HepG2 (cell line): Measurements from ENCODE around the gene OST4. TPM values are rescaled to one million over a fixed set of nuclear protein-coding genes. Genes with fewer than 3 reads are reported as not detected.

Experiments
- CBFB ChIP-seq: sonication (generic); formaldehyde crosslinking; IDR thresholded peaks from 2 replicates; pipeline ENCODE4 v1.4.0; 2020; ENCODE audit warnings: missing genetic modification reagents
- CREB1 ChIP-seq, 2 experiments: fragments of 450-650 bp in 1 of 2; IDR thresholded peaks; 2 replicates each; pipeline ENCODE4 v1.6.1; 2016 to 2017; ENCODE audit warnings: control low read depth in 1 of 2, mild to moderate bottlenecking in 1 of 2, missing compliant biosample characterization in 1 of 2, missing genetic modification characterization in 1 of 2
- DPF2 ChIP-seq: sonication (generic); formaldehyde crosslinking; IDR thresholded peaks from 2 replicates; pipeline ENCODE4 v1.4.0; 2020; ENCODE audit warnings: mild to moderate bottlenecking, low read depth, missing genetic modification reagents, borderline replicate concordance
- GPN1 ChIP-seq: sonication (generic); formaldehyde crosslinking; IDR thresholded peaks from 2 replicates; pipeline ENCODE4 v1.5.1; 2020; ENCODE audit warnings: missing genetic modification reagents, borderline replicate concordance
- KLF12 ChIP-seq: sonication (generic); formaldehyde crosslinking; IDR thresholded peaks from 2 replicates; pipeline ENCODE4 v1.4.0; 2020; ENCODE audit warnings: missing genetic modification reagents, borderline replicate concordance
- KLF9 ChIP-seq: IDR thresholded peaks from 2 replicates; pipeline ENCODE4 v1.6.1; 2016; ENCODE audit warnings: low read depth
- MXI1 ChIP-seq: IDR thresholded peaks from 3 replicates; pipeline ENCODE4 v1.6.1; 2012; ENCODE audit warnings: low read depth, low read length, inconsistent platforms, borderline replicate concordance
- MZF1 ChIP-seq: sonication (generic); formaldehyde crosslinking; IDR thresholded peaks from 2 replicates; pipeline ENCODE4 v1.8.1; 2023; ENCODE audit warnings: mild to moderate bottlenecking, missing genetic modification reagents, borderline replicate concordance
- NAIF1 ChIP-seq: sonication (generic); formaldehyde crosslinking; IDR thresholded peaks from 2 replicates; pipeline ENCODE4 v1.5.0; 2020; ENCODE audit warnings: mild to moderate bottlenecking, missing genetic modification reagents, borderline replicate concordance
- NONO ChIP-seq, 2 experiments: fragments of 450-650 bp in 1 of 2; sonication (generic) in 1 of 2; formaldehyde crosslinking in 1 of 2; IDR thresholded peaks in 1 of 2; conservative IDR thresholded peaks in 1 of 2; 2 replicates each; pipeline versions ENCODE4 v1.6.1 to v1.8.0; 2017 to 2022; ENCODE audit warnings: mild to moderate bottlenecking in 1 of 2, missing genetic modification reagents in 1 of 2, moderate library complexity in 1 of 2
- SRSF9 ChIP-seq: fragments of 200-400 bp; formaldehyde crosslinking; IDR thresholded peaks from 2 replicates; pipeline ENCODE4 v1.6.1; 2018; ENCODE audit warnings: borderline replicate concordance, mild to moderate bottlenecking, low read depth, low read length; ENCODE audit not compliant: insufficient read depth, poor library complexity, severe bottlenecking
- SRY ChIP-seq: sonication (generic); formaldehyde crosslinking; IDR thresholded peaks from 2 replicates; pipeline ENCODE4 v1.8.0; 2022; ENCODE audit warnings: mild to moderate bottlenecking, missing genetic modification reagents
- ZFX ChIP-seq: sonication (generic); formaldehyde crosslinking; IDR thresholded peaks from 2 replicates; pipeline ENCODE4 v1.4.0; 2020; ENCODE audit warnings: mild to moderate bottlenecking, low read depth, missing genetic modification reagents, moderate library complexity
- ZMYM4 ChIP-seq: sonication (generic); formaldehyde crosslinking; IDR thresholded peaks from 2 replicates; pipeline ENCODE4 v1.8.1; 2023; ENCODE audit warnings: mild to moderate bottlenecking, missing genetic modification reagents
- ZNF10 ChIP-seq: sonication (generic); formaldehyde crosslinking; IDR thresholded peaks from 2 replicates; pipeline ENCODE4 v1.4.0; 2020; ENCODE audit warnings: mild to moderate bottlenecking, low read depth, missing genetic modification reagents, borderline replicate concordance
- ZNF792 ChIP-seq: IDR thresholded peaks from 2 replicates; pipeline ENCODE4 v1.6.1; 2016
- polyA plus RNA-seq, 8 experiments: library from polyadenylated mRNA; depleted of rRNA in 3 of 8; stranded (reverse) in 7 of 8; unstranded in 1 of 8; fragments of >200 nt; fragmentation: Illumina TruSeq in 4 of 8; extraction: Trizol in 4 of 8; gene quantifications; 2 replicates each; pipeline versions ENCODE4 v1.2.1 to v1.2.3, GENCODE V29; 2011 to 2016; ENCODE audit warnings: low read depth in 4 of 8, missing spikeins in 1 of 8, mixed read lengths in 1 of 8; ENCODE audit not compliant: insufficient read depth in 1 of 8
- total RNA-seq, 5 experiments: library from RNA; depleted of rRNA; stranded (reverse); fragments of >200 nt; fragmentation: Illumina TruSeq; extraction: Trizol; gene quantifications; 2 replicates each; pipeline ENCODE4 v1.2.3, GENCODE V29; 2016; ENCODE audit warnings: low read depth in 1 of 5
- TF ChIP-seq, protein P1 (sequence below): sonication (generic); formaldehyde crosslinking; IDR thresholded peaks from 2 replicates; pipeline ENCODE4 v1.4.0; 2020; ENCODE audit warnings: missing genetic modification reagents
- TF ChIP-seq, protein P2 (sequence below): IDR thresholded peaks from 2 replicates; pipeline ENCODE4 v1.6.1; 2016; ENCODE audit warnings: low read depth, borderline replicate concordance
- TF ChIP-seq, protein P3 (sequence below): sonication (generic); formaldehyde crosslinking; IDR thresholded peaks from 2 replicates; pipeline ENCODE4 v1.5.0; 2020; ENCODE audit warnings: mild to moderate bottlenecking, missing genetic modification reagents, borderline replicate concordance
- TF ChIP-seq, protein P4 (sequence below): IDR thresholded peaks from 2 replicates; pipeline ENCODE4 v1.6.1; 2016
- TF ChIP-seq, protein P5 (sequence below): sonication (generic); formaldehyde crosslinking; IDR thresholded peaks from 2 replicates; pipeline ENCODE4 v1.5.0; 2020; ENCODE audit warnings: missing genetic modification reagents

The OST4 gene
- total and polyA plus RNA-seq, 2 of the 13 experiments (the other 11 are each of a cell fraction or from before 2014, with no cell fraction given), result 498 to 584 TPM

DNA sequence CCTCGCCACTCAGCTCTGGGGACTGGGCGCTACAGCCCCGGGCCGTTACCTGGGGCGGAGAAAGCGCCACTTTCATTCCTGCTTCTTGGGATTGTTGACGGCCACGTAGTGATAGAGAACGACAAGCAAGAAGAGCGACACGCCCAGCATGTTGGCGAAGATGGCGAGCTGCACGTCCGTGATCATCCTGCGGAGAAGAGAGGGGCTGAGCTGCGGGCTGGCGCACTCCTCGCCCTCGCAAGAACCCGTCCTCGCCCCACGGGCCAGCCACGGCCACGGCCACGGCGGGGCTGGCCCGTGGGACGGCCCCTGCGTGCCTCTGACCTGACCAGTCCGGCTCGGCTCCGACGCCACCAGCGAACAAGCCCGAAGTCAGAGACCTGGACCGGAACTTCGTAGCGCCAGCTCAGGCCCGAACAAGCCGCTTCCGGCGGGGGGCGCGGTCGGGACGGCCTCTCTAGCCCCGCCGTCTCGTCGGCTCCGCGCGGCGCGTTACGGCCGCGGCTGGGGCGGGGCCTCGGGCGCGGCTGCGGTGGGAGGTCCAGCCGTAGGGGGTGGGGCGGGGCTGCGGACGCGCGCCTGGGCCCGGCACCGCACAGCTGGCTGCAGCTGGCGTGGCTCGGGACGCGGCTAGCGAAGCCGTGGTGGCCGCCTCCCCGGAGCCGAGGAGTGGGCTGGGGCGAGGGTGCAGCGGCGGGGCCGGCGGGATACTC lies at the start of gene OST4 (continued):
- TF ChIP-seq SRY (CRISPR knock-in tag) (peak; percentile 78; the same call in 1 of the 2 replicates), ZMYM4 (peak; percentile 51; the same call in 1 of the 2 replicates), KLF12 (CRISPR knock-in tag) (peak; percentile 93), NAIF1 (no peak), ZNF10 (CRISPR knock-in tag) (no peak), MXI1 (peak; percentile 84; the same call in 2 of the 3 replicates), NONO (IDR thresholded peaks at IDR 0.05) (no peak), NONO (CRISPR knock-in tag; conservative IDR thresholded peaks at IDR 0.05) (peak; percentile 80), CBFB (CRISPR knock-in tag) (peak; percentile 91), ZNF792 (peak; percentile 78), GPN1 (CRISPR knock-in tag) (0 out of 2 replicates have a peak, but pooled peaks have one; percentile 22), KLF9 (CRISPR knock-in tag) (peak; percentile 90; the same call in 1 of the 2 replicates), SRSF9 (no peak), DPF2 (CRISPR knock-in tag) (no peak), CREB1 (IDR thresholded peaks at IDR 0.05) (peak; percentile 78), CREB1 (CRISPR knock-in tag; IDR thresholded peaks at IDR 0.05) (no peak), ZFX (CRISPR knock-in tag) (peak; percentile 82), MZF1 (CRISPR knock-in tag) (no peak)
- TF ChIP-seq, protein P1, sequence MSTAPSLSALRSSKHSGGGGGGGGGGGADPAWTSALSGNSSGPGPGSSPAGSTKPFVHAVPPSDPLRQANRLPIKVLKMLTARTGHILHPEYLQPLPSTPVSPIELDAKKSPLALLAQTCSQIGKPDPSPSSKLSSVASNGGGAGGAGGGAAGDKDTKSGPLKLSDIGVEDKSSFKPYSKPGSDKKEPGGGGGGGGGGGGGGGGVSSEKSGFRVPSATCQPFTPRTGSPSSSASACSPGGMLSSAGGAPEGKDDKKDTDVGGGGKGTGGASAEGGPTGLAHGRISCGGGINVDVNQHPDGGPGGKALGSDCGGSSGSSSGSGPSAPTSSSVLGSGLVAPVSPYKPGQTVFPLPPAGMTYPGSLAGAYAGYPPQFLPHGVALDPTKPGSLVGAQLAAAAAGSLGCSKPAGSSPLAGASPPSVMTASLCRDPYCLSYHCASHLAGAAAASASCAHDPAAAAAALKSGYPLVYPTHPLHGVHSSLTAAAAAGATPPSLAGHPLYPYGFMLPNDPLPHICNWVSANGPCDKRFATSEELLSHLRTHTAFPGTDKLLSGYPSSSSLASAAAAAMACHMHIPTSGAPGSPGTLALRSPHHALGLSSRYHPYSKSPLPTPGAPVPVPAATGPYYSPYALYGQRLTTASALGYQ (CRISPR knock-in tag), result no peak
- TF ChIP-seq, protein P2, sequence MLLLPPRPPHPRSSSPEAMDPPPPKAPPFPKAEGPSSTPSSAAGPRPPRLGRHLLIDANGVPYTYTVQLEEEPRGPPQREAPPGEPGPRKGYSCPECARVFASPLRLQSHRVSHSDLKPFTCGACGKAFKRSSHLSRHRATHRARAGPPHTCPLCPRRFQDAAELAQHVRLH (CRISPR knock-in tag), result peak; percentile 15; the same call in 1 of the 2 replicates
- TF ChIP-seq, protein P3, sequence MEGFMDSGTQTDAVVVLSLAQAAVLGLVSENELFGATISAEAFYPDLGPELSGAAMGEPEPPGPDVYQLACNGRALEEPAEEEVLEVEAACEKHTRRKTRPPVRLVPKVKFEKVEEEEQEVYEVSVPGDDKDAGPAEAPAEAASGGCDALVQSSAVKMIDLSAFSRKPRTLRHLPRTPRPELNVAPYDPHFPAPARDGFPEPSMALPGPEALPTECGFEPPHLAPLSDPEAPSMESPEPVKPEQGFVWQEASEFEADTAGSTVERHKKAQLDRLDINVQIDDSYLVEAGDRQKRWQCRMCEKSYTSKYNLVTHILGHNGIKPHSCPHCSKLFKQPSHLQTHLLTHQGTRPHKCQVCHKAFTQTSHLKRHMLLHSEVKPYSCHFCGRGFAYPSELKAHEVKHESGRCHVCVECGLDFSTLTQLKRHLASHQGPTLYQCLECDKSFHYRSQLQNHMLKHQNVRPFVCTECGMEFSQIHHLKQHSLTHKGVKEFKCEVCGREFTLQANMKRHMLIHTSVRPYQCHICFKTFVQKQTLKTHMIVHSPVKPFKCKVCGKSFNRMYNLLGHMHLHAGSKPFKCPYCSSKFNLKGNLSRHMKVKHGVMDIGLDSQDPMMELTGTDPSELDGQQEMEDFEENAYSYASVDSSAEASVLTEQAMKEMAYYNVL, result 0 out of 2 replicates have a peak, but pooled peaks have one; percentile 4
- TF ChIP-seq, protein P4, sequence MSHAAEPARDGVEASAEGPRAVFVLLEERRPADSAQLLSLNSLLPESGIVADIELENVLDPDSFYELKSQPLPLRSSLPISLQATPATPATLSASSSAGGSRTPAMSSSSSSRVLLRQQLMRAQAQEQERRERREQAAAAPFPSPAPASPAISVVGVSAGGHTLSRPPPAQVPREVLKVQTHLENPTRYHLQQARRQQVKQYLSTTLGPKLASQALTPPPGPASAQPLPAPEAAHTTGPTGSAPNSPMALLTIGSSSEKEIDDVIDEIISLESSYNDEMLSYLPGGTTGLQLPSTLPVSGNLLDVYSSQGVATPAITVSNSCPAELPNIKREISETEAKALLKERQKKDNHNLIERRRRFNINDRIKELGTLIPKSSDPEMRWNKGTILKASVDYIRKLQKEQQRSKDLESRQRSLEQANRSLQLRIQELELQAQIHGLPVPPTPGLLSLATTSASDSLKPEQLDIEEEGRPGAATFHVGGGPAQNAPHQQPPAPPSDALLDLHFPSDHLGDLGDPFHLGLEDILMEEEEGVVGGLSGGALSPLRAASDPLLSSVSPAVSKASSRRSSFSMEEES (CRISPR knock-in tag), result peak; percentile 43; the same call in 1 of the 2 replicates
- TF ChIP-seq, protein P5, sequence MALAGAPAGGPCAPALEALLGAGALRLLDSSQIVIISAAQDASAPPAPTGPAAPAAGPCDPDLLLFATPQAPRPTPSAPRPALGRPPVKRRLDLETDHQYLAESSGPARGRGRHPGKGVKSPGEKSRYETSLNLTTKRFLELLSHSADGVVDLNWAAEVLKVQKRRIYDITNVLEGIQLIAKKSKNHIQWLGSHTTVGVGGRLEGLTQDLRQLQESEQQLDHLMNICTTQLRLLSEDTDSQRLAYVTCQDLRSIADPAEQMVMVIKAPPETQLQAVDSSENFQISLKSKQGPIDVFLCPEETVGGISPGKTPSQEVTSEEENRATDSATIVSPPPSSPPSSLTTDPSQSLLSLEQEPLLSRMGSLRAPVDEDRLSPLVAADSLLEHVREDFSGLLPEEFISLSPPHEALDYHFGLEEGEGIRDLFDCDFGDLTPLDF (CRISPR knock-in tag), result peak; percentile 26; the same call in 1 of the 2 replicates
